Stimulated activated CD4-positive, alpha-beta T cell treated with anti-CD3 and anti-CD28 coated beads, TNF-alpha, amount 100 ng/mL, for 24 hours (primary cell): ENCODE results near the gene PLK5.

ENCODE experiments used
- DNase-seq, 3 experiments: peaks; one replicate each; pipeline ENCODE4 v3.0.0-alpha.2; 2020; ENCODE audit warnings: low read depth in 3 of 3

The PLK5 gene

DNA sequence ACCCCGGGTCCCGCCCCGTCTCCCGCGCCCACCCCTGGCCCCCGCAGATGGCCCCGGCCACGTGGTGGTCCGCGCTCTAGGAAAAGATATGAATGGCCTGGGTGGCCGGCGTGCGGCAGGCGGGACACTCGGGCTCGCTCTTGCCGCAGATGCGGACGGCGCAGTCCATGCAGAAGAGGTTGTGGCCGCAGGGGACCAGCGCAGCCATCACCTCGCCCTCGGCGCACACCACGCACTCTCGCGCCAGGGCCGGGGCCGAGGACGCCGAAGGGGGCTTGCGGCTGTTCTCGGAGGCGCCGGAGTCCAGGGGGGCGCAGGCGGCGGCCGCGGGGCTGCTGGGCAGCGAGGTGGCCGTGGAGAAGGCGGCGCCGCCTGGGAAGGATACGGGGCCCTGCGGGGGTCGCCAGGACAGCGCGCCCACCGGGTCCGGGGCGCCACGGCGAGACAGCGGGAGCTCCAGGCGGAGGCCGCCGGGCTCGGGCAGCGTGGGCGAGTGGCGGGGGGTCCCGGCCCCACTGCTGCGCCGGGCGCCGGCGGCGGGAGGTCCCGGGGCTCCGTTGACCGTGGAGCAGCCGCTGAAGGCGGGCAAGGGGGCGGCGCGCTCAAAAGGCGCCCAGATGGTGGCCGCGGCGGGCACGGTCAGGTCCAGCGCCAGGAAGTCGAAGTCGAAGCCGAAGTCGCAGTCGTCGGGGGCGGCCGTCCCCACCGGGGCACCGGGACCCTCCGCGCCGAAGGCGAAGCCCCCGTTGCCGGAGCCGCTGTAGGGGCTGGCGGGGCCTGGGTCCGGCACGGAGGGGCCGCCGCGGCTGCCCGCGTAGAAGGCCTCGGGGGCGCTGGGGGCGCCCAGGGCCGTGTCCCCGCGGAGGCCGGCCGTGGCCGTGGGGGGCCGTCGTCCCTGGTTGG, 31.9 kb downstream of the PLK5 start:
- DNase-seq: no peak

DNA sequence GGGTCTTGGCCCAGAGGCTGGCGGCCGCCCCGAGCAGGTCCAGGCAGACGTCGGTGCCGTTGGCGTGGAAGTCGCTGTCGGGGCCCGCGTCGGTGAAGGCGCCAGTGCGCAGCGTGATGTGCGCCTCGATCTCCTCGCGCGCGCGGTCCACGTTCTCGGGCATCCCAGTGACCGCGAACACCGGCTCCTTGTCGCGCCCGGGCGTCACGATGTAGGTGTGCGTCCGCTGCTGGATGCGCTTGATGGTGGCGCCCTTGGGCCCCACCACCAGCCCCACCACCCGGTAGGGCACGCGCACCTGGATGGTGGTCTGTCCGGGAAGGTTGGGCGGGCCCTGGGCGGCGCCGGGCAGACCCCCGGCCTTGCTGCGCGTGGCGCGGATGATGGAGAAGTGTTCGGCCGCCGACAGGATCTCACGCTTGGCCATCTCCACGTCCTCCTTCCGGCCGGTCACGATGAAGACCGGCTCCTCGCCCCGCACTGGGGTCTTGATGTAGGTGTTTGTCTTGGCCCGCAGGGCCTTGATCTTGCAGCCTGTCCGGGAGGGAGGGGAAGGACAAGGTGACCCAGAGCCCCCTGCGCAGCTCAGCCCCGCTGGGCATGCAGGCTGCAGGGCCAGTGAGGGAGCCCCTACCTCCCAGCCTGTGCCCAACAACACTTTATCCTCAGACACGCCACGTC, 32.7 kb downstream of the PLK5 start:
- no peak for DNase-seq

DNA sequence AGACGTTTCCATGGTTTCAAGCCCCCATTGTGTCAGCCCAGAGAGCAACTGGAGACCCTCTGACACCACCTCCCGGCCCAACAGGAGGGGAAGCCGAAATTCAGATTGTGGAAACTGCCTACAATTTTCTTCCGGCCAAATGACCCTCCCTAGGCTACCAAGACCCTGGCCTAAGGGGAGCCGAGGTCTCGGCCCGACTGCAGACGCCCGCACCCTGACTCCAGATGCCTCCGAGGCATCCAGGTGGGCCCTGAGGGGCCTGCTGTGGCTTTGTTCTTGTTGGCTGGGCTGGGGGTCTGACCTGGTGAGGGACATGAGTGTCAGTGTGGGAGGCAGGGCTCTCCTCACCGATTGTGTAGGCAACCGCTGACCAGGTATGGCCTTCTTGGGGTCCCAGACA, 34.7 kb downstream of the PLK5 start:
- no peak for DNase-seq

DNA sequence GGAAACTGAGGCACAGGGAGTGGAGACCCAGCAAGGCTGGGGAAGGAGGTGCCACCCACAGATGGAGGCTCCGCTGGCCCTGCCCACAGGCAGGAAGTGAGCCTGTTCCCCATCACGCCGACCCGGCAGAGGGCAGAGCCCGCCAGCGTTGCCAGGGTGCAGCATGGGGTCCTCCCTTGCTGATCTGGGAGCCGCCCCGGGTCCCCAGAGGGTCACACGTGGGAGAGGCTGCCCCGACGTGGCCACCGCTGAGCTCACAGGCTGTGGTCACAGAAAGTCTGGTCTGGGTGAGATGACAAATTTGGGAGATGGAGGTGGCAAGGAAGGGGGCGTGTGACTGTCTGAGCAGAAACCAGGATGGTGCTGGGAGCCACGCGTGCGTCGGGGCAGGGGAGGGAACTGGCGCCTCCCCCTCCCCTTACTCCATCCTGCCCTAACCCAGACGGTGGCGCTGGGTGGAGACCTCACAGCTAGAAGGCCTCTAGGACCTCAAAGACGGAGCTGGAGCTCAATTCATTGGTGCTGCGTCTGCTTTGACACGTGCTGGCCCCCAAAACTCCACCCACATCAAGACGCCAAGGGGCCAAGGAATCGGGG, 36.5 kb downstream of the PLK5 start:
- no peak for DNase-seq

DNA sequence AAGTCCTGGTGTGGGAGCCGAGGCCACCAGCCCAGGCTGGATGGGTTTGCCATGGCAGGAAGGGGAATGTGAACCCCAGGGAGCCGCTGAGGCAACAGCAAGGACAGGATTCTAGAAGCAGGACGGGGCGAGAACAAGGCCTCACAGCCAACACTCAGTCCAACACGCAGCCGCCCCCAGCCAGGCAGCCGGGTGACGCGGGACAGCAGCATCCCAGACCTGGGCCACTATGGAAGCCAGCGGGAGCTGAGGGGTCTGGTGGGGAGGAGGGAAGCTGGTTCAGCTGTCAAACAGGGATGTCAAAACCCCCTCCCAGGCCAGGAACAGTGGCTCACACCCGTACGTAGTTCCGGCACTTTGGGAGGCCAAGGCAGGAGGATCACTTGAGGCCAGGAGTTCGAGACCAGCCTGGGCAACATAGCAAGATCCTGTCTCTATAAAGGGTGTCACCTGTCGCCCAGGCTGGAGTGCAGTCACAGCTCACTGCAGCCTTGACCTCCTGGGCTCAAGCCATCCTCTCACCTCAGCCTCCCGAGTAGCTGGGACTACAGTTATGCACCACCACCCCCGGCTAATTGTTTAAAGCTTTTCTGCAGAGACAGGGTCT, 37.5 kb downstream of the PLK5 start:
- no peak for DNase-seq

DNA sequence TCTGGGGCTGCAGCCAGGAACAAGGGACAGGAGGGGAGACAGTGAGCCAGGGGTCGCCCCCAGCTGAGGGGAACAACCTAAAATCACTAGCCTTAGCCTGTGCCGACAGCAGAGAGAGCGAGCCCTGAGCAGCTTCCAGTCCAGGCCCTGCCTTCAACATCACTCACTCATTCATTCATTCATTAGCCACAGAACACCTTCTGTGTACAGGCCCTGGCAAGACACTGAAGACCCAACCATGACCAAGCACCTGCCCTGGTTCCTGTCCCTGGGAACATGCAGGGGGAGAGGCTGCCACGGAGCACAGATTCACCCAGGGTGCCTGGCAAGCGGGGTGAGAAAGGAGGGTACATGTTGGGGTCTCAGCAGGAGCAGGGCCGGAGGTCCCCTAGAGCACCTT, 39.4 kb downstream of the PLK5 start:
- no peak for DNase-seq

DNA sequence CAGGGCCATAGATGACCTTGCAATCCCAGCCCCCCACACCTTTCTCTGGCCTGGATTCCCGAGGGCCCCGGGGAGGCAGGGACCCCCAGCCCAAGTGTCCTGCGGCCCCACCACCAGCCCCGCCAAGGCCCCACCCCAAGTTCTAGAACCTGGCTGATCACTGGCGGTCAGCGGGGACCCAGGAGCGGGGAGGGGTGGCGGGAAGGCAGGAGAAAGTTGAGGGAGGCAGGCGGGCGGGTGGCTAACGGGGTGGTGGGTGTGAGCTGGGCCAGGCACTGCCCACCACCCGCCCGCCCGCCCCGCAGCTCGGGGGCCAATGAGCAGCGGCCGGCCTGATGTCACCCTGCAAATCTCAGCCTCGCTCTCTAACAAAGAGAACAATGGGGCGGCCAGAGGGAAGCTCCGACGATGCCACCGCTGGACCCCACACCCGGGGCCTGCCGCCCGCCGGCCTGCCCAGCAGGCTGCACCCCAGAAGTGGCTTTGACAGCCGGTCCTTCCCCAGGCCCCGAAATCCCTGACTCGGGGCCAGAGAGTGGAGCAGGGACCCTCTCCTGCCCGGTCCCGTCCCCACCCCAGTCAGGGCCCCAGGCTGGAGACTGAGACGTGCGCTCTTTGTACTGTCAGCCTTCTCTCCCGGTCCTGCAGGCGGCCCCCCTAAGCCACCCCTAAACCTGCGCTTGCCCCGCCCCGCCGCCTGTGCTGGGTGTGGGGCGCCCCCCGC, 42.7 kb downstream of the PLK5 start:
- DNase-seq: no peak

DNA sequence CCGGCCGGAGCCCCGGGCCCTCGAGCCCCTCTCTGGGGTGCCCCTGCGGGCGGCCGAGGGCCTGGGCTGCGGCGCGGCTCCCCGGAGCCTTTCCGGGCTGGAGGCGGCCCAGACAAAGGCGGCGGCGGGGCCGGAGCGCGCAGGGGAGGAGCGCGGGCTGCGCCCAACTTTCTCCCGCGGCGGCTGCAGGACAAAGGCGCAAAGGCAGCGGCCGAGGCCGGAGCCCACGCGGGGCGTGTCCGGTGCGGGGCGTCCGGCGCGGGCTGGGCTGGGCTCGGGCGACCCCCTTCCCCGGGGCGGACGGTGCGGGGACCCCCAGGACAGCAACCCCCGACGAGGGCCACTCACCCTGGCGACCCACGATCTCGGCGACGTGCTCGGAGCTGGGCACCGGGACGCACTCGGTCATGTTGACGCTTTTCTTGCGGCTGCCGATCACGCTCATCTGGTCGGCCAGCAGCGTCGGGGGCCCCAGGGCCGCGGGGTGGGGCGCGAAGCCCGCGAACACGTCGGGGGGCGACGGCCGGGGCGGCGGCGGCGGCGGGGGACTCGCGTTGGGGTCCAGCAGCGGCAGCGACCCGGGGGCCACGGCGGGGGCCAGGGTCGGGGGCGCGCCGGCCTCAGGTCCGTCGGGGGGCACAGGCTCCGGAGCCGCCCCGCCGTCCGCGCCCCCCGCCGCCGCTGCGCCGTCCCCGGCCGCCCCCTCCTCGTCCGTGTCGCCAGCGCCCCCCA, 43.4 kb downstream of the PLK5 start:
- DNase-seq: no peak

DNA sequence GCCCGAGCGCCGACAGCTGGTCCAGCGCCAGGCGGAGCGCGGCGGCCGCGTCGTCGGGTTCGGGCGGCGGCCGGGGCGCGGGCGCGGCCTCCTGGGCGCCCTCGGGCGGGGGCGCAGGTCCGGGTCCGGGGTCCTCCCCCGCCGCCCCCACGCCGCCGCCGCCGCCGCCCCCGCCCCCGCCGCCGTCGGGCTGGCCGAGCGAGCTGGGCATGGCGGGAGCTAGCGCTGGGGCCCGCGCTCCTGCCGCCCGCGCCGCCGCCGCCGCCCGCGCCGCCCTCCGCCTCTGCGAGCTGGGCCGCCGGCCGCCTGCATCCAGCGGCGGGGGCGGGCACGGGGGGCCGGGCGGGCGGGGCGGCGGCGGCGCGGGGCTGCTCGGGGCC, 44.0 kb downstream of the PLK5 start:
- DNase-seq: no peak

DNA sequence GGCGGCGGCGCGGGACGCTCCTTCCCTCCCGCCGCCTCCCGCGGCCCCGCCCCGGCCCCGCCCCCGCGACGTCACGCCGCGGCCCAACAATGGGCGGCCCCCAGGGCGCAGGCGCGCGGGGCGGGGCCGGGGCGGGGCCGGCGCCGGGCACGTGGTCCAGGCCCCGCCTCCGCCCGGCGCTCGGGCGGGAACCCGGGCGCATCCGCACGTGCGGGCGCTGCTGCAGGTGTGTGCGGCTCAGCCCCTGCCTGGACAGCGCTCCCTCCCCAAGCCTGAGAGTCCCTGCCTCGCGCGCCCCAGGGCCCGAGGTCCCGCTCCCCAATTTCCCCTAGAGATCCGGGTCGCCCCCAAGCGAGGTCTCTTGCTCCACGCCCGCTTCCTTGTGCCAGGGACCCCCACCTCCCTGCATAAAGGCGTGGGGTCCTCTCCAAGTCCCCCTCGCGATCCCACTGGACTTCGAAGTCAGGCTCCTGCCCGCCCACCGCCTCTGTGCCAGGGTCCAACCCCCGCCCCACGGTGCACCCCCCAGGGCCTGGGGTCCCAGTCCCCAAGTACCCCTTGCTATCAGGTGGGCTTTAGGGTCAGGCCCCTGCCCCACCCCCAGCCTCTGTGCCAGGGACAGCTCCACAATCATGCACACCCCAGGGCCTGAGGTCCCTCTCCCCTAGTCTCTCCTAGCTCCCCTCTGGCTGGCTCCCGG, 44.6 kb downstream of the PLK5 start, which contains the start of gene MEX3D:
Gene MEX3D (minus strand): TSS at position 6 of the 700 bp plus-strand sequence. CDS start 267 bp downstream, outside the sequence.
- peak; percentile 66 to 79 (median 72) for DNase-seq

DNA sequence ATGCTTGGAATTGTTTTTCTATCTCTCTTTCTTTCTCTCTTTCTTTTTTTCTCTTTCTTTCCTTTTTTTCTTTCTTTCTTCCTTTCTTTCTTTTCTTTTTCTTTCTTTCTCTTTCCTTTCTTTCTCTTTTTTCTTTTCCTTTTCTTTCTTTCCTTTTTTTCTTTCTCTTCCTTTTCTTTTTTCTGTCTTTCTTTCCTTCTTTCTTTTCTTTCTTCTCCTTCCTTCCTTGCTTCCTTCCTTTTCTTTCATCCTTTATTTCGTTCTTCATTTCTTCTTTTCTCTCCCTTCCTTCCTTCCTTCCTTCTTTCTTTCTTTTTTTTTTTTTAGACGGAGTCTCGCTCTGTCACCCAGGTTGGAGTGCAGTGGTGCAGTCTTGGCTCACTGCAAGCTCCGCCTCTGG, 46.1 kb downstream of the PLK5 start:
- no peak for DNase-seq

DNA sequence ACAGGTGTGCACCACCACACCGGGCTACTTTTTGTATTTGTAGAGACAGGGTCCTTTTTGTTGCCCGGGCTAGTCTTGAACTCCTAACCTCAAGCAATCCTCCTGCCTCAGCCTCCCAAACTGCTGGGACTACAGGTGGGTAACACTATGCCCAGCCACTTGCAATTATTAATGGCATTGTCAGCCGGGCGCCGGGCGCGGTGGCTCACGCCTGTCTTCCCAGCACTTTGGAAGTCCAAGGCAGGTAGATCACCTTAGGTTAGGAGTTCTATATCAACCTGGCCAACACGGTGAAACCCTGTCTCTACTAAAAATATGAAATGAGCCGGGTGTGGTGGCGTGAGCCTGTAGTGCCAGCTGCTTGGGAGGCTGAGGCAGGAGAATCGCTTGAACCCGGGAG, 47.0 kb downstream of the PLK5 start:
- no peak for DNase-seq

DNA sequence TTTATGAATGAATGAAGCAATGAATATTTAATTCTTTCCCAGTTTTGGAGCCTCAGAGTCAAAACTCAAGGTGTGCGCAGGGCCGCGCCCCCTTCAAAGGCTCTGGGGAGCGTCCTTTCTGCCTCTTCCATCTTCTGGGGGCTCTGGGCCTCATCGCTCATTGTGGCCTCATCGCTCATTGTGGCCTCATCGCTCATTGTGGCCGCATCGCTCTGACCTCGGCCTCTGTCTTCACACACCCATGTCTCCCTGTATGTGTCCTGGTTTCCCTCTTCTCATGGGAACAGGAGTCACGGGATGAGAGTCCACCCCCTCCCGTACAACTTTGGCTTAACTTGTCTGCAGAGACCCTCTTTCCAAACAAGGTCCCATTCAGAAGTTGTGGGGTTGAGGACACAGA, 47.5 kb downstream of the PLK5 start:
- no peak for DNase-seq

DNA sequence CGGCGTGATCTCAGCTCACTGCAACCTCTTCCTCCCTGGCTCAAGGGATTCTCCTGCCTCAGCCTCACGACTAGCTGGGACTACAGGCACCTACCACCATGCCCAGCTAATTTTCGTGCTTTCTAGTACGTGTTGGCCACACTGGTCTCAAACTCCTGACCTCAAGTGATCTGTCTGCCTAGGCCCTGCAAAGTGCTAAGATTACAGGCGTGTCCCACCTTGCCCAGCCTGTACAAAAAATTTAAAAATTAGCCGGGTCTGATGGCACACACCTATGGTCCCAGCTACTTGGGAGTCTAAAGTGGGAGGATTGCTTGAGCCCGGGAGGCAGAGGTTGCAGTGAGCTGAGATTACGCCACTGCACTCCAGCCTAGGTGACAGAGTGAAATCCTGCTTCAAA, 48.9 kb downstream of the PLK5 start:
- DNase-seq: no peak

DNA sequence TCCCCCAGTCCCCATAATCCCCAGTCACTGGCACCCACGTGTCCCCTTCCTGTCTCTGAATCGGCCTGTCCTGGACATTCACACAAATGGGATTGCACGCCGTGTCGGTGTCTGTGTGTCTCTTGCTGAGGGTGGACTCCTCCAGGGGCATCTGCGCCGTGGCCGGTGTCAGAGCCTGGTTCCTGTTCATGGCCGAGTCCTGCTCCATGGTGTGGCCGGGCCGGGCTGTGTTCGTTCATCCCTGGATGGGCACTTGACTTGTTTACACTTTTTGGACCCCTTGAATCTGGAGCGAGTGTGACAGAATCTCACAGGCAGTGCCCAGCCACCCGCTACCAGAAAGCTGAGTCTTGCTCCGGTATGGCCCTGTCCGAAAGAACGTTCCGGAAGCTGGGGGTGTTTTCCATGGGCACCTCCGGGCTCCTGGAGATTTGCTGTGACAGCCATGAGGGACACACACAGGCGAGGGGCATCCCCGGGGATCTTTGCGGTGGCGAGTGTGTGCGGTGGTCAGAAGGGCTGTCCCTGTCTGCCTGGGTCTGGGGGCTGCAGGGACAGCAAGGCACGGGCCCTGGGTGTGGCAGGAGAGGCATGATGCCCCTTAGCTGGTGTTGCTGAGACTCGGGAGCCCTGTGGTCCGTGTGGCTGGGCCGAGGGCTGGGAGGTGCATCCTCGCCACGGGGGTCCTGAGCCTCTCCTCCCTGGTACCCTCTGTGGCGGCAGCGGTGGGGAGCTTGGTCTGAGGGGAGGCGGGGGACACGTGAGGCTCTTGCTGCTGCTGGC, 50.7 kb downstream of the PLK5 start:
- no peak for DNase-seq

DNA sequence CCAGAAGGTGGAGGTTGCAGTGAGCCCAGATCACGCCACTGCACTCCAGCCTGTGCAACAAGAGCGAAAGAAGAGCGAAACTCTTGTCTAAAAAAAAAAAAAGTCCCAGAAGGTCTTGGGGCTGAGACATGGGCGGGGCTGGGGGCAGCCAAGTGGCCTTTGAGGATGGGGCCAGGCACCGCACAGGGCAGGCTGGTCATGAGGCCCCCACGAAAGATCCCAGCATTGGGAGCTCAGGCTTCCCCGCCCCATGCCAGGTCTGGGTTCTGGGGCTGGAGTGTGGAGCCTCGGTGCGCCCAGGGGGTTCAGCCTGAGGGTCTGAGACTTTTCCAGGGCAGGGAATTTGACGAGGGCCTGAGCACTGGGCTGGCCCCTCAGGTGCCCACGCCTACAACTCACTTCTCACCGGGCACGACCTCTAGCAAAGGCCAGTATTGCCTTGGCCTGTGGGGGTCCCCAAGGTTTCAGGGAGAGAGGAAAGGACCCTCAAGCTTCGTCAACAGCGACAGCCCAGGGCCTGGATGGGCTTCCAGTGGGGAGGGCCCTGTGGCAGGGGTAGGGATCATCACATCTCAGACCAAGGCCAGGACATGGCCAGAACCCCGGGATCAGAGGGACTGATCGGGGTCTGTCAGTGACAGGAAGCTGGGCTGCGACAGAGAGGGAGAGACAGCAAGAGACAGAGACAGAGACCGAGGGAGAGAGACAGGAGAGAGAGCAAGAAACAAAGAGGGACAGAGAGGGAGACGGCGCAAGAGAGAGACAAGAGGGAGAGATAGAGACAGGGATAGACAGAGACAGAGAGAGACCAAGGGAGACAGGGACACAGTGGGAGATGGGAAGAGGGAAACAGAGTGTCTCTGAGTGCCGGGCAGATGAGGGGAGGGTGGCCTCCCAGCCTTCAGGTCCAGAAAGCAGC, 51.7 kb downstream of the PLK5 start:
- DNase-seq: no peak

DNA sequence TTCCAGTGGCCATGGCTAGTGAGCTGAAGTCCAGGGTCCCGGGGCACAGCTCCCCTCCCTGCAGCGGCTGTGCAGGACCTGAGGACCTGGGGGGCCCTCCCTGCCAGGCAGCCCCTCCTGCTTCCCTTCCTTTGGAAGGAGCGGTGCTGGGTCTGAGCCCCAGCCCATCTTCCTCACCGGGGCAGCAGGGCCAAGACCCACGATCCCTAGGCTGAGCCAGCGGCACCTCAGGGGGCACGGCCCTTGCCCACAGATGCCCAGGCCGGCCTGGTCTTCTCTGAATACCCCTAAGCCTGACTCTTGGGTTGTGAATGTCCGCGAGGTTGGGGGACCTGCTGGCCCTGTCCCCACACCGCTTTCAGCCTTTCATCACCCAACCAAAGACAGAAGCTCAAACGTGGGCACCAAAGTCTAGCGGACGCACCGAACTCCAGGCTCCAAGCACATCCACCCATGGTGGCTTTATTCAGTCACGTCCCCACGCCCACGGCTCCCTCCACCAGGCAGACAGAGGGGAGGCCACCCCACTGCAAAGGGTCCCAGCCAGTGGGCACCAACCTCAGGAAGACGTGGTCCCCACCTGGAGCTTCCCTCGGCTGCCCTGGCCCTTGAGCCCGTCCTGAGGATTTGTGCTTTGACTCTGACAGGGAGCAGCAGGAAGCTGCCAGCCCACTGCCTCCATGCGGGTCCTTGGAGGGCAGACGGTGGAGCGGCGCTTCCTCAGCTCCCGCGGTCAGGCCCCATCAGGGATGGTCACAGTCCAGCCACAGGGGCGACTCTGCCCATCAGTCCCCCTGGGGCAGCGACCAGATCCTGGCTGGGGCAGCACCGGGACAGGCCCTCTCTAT, 52.6 kb downstream of the PLK5 start:
- no peak for DNase-seq
